ENCODE results near the gene ST7. TPM values are rescaled to one million over a fixed set of nuclear protein-coding genes. Genes with fewer than 3 reads are reported as not detected.

ST7 gene
- total RNA-seq, 1 experiment from 2014 or later: 14.7 TPM

GRCh38 chr7:117251687-117252086, 298.4 kb downstream of the ST7 start:
- no peak for DNase-seq (ENCODE audit: low spot score)
- in situ Hi-C loops (cut with HindIII; ENCODE audit: low sequenced_read_pairs): no loop called here

DNA sequence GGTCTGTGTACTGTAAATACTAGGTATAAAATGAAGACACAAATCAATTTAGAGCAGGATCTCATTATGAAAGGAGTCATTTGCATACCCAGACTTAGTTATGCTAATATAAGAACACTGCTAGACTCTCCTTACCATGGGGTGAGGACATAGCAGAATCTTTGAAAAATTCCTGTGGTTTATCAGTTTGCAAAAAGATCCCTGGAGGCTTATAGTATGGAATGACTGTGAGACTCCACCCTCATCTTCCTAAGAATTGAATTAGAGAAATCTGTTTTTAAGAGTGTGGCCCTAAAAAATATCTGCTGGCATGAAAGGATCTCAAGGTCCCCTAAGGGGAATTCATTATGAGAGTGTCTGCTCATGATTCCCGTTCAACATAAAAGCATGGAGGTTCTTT, 306.3 kb downstream of the ST7 start:
- in situ Hi-C loops (cut with HindIII; ENCODE audit: low sequenced_read_pairs): no loop called here

GRCh38 chr7:117262546-117262945, 309.2 kb downstream of the ST7 start:
- no peak for DNase-seq (ENCODE audit: low spot score)
- in situ Hi-C loops (cut with HindIII; ENCODE audit: low sequenced_read_pairs): no loop called here

More for the DNA sequence above, 306.3 kb downstream of the ST7 start:
- no peak for DNase-seq (ENCODE audit: low spot score)

- in situ Hi-C loops (cut with HindIII; ENCODE audit: low sequenced_read_pairs): no loop called here
- DNase-seq (ENCODE audit: low spot score): no peak
These were observed 311.4 kb downstream of the ST7 start for GRCh38 chr7:117264716-117265115.

GRCh38 chr7:117269417-117269816, 316.1 kb downstream of the ST7 start:
- DNase-seq (ENCODE audit: low spot score): no peak
- in situ Hi-C loops (cut with HindIII; ENCODE audit: low sequenced_read_pairs): no loop called here

GRCh38 chr7:117269886-117270285, 316.6 kb downstream of the ST7 start:
- DNase-seq (ENCODE audit: low spot score): no peak
- in situ Hi-C loops (cut with HindIII; ENCODE audit: low sequenced_read_pairs): no loop called here

- in situ Hi-C loops (cut with HindIII; ENCODE audit: low sequenced_read_pairs): no loop called here
These were observed 317.1 kb downstream of the ST7 start for GRCh38 chr7:117270371-117270770.

GRCh38 chr7:117271566-117271965, 318.3 kb downstream of the ST7 start:
- in situ Hi-C loops (cut with HindIII; ENCODE audit: low sequenced_read_pairs): no loop called here

More at GRCh38 chr7:117270371-117270770, 317.1 kb downstream of the ST7 start:
- no peak for DNase-seq (ENCODE audit: low spot score)

GRCh38 chr7:117272017-117272759, 318.9 kb downstream of the ST7 start:
- in situ Hi-C loops (cut with HindIII; ENCODE audit: low sequenced_read_pairs): no loop called here
- no peak for DNase-seq (ENCODE audit: low spot score)

More at GRCh38 chr7:117271566-117271965, 318.3 kb downstream of the ST7 start:
- DNase-seq (ENCODE audit: low spot score): no peak

GRCh38 chr7:117273325-117273724, 320.0 kb downstream of the ST7 start:
- no peak for DNase-seq (ENCODE audit: low spot score)
- in situ Hi-C loops (cut with HindIII; ENCODE audit: low sequenced_read_pairs): no loop called here

DNA sequence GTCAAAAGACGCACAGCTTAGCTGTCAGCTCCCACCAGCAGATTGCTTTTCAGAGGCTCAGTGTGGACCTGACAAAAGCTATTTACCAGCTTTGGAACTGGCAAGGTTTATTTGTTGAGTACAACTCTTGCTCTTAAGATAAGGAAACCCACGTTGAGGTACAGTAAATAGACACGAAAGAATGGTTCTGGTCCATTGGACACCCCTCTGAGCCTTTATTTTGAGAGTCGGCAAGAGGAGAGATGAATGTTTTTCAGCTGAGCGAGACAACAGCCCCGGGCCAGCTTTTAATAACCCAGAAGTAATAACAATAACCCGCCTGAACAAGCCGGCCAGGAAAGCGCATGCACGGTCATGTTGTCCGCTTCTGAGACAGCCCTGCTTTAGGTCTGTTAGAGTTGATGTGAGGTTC, 320.5 kb downstream of the ST7 start:
- no peak for DNase-seq (ENCODE audit: low spot score)

GRCh38 chr7:117274951-117275350, 321.6 kb downstream of the ST7 start:
- no peak for DNase-seq (ENCODE audit: low spot score)
- in situ Hi-C loops (cut with HindIII; ENCODE audit: low sequenced_read_pairs): no loop called here

More for the DNA sequence above, 320.5 kb downstream of the ST7 start:
- in situ Hi-C loops (cut with HindIII; ENCODE audit: low sequenced_read_pairs): no loop called here

DNA sequence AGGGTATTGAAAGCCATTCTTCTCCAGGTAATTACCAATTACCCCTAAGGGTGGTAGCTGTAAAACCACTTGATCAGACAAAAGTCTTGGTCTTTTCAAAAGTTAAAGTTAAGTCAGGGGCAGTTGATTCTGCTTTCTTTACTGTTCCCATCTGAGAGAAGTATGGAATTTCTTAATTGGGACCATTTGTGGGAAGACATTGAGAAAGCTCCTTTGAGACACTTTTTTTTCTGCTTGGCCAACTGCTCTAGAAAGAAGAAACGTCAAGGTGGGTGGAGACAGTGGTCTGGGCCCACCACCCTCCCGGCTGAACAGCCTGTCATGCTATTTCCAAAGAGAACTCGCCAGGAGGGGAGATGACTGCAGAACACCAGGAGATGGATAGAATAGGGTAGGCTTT, 324.3 kb downstream of the ST7 start:
- no peak for DNase-seq (ENCODE audit: low spot score)
- in situ Hi-C loops (cut with HindIII; ENCODE audit: low sequenced_read_pairs): no loop called here

DNA sequence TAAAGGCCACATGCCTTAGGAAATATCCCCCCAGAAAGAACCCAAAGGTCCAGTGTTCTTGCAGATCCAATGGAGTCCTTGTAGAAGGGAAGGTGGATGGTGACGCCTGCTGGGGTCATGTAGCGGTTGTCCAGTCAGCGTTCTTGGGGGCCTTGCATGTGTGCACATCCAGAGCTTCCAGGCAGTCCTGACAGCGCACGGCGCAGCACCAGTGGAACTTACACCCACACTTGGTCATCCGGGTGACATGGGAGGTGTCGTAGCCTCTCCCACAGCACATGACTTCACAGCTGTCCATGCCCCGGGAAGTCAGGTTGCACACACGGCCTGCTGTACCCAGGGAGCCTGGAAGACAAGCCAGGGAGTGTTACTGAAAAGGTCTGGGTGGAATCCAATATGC, 324.7 kb downstream of the ST7 start:
- in situ Hi-C loops (cut with HindIII; ENCODE audit: low sequenced_read_pairs): no loop called here
- no peak for DNase-seq (ENCODE audit: low spot score)

GRCh38 chr7:117279203-117279602, 325.9 kb downstream of the ST7 start:
- in situ Hi-C loops (cut with HindIII; ENCODE audit: low sequenced_read_pairs): no loop called here
- no peak for DNase-seq (ENCODE audit: low spot score)

Other genes starting within 250 kb of the ST7 start
- gene CAPZA2, start 90.9 kb upstream of the ST7 start, total RNA-seq (2014; rRNA removed; shearing (Covaris generic)): 143 and 193 TPM in 2 replicates